ENCODE results near the gene GLS.
"Not testable (repeated sequence)": the region's sequence is repeated elsewhere in the genome, so short reads cannot be mapped to it uniquely, and the experiment has no call there.

GLS gene

DNA sequence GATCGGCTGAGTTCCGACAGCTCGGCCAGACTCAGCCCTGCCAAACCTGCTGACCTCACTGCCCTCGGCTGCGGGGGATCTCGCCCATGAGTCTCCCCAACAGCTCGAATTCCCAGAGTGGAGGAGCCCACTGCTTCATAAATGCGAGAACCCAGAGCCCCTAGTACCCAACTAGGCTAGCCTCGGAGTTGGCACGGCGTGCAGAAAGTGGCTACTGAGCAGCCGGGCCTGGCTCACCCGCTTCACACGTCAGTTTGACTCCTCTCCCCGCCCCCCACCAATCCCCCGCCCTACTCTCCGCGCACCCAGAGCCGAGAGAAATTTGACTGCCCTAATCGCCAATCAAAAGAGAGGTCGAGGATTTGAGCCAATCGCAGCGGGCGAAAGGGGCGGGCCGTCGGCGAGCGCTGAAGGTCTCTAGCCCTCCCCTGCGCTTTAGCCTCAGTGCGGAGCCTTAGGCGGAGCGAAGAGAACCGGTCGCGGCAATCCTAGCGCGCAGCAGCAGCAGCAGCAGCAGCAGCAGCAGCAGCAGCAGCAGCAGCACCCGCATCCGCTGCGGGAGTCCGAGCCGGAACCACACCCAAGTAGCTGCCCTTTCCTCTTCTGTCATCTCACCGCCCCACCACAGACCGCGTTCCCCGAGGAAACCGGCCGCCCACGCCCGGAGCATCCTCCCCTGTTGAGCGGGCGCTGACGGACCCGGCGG is at the start of gene GLS:
GLS (plus strand) TSS at position 444 of the 706 bp plus-strand sequence. CDS start 264 bp downstream, outside the sequence.
- peak; percentile 92 to 96 (median 94) for DNase-seq (ENCODE audit: low read depth in 3 of 3)

DNA sequence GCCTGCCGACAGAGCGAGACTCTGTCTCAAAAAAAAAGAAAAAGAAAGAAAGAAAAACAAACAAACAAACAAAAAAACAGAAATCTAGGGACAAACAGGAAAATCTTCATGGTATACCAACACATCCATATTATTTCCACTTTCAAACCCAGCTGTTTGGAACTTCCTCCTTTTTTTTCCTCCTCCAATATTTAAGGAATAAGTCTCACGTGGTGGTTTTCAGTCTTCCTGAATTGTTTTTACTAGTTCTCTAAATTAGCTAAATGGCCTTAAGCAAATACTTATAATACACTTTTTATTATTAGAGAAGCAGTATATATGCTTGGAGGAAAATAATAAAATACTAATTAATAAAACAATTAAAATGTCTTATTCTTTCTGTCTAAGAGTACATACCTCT is 48.7 kb upstream of the GLS start:
- no peak for DNase-seq (ENCODE audit: low read depth in 3 of 3)

DNA sequence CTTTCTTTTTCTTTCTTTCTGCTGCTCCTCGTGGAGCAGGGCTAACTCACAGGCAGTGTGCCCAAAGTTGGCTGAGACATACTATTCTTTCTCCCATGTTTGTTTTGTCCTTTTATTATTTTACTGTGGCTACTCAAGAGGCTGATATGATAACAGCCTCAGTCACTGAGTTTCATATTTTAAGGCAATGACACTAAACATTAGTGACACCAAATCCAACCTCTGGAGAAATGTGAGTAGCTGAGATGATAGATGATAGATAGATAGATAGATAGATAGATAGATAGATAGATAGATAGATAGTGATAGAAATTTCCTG is 45.8 kb upstream of the GLS start:
- DNase-seq (ENCODE audit: low read depth in 3 of 3) = no peak

DNA sequence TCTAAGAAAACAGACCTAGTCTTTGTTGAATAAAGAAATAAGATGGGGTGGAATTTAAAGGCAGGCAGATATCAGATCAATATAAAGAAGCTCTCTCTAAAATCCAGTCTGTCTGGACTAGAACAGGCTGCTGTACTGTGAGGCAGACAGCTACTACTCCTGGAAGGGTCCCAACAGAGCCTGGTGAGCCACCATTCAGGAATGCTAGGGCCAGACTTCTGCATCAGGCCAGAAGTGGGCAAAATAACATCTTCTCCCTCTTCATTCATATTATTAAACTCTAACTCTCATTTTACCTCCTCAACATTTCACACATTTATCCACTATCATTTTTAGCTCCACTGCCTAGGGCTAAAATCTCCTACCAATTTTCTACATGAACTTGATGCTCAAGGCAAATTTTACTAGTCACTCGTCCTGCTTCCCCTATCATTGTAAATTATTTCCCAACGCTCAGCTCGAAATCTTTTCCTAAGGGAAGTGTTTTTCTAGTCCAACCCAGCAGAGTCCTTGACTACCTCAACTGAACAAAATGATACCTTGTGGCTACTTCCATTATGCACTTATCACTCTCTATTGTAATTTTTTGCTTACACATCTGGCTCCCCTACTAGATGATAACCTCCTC is 45.2 kb upstream of the GLS start:
- no peak for DNase-seq (ENCODE audit: low read depth in 3 of 3)

DNA sequence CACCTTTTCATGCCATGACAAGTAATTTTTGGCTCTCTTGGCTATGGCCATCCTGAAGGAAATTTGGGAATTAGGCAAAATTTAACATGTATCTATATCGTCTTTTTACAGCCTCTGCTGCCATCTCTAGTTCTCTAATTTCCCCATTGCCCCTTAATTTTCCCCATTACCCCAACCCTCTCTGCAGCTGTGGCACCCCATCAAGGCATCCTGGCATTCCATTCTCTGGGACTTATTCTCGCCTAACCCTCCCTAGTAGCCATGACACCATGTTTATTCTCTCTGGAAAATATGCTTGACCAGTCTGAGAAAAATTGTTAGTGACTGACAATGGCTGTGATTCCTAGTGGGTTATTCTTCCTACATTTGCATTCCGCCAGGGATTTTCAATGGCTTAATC is 43.9 kb upstream of the GLS start:
- no peak for DNase-seq (ENCODE audit: low read depth in 3 of 3)

DNA sequence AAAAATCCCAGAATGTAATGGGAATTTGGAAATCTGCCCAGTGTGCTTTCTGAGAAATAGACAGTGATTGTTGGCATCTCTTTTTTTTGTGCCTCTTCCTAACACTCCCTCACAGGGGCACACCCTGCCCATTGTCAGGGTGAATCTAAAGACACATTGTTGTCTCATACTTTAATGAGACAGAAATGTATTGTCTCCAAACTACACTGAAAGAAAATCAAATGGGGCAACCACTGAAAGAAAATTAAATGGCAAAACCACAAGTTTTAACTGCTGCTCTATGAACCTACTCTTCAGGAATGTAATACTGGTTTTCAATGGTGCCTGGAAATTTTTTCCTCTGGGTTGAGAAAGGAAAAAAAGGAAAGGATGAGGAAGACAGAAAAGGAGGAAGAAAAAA is 43.2 kb upstream of the GLS start:
- DNase-seq (ENCODE audit: low read depth in 3 of 3) = no peak

DNA sequence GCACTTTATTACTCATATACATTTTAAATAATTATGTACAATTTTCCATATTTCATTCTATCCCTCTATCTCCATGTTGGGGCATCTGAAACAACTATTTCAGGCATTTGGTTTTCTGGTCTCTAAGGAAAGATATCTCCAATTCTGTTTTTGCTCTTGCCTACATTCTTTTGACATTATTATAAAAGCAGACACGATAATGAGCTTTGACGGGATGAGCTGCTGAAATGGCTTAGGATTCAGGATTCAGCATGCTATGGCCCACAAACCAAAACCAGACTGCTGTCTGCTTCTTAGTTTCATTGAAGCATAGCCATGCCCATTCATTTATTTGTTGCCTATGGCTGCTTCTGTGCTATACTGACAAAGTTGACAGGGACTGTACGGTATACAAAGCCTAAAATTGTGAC is 42.7 kb upstream of the GLS start:
- no peak for DNase-seq (ENCODE audit: low read depth in 3 of 3)

DNA sequence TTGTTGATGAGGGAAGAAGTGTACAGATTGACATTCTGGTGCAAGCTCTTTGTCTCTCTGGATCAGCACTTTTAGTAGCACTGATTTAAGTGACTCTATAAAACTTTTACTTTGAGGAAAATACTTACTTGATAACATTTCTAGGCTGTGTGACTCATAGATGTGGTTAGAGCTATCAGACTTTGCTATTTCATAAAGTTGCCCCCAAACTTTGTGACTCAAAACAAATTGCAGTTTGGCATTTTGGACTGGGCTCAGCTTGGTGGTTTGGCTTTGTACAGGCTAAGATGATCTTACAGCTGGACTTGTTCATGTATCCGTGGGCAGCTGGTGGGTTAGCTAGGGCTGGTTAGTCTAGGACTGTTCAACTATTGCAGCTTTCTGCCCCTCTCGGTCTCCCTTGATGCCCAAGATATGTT is 42.1 kb upstream of the GLS start:
- peak in 1 of 3 experiments; percentile 5 for DNase-seq (ENCODE audit: low read depth in 3 of 3)

DNA sequence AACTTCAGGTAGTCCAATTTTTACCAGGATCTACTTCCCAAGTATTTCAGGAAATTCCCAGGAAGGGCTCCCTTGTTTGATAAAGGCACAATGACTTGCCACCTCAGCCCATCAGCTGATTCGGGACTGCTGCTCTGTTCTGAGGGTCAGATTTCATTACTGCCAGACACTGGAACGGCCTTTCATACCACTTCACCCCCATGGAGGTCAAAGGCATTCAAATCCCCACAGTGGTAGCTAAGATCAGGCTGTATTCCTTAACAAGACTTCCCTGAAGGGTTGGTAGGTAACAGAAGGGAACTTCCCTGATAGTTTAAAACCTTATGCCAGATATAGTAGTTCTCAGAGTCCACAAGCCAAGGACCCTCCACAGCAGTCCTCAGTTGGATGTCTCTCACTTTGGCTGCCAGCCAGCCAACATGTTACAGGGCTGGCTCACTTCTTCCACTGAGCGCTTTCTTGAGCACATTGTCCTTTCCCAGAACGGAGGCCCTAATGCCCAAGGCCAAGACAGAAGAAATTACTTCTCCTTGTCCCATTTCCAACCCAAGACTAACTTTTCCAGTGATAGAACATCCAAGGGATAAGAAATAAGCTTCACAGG is 40.0 kb upstream of the GLS start:
- DNase-seq (ENCODE audit: low read depth in 3 of 3) = no peak

DNA sequence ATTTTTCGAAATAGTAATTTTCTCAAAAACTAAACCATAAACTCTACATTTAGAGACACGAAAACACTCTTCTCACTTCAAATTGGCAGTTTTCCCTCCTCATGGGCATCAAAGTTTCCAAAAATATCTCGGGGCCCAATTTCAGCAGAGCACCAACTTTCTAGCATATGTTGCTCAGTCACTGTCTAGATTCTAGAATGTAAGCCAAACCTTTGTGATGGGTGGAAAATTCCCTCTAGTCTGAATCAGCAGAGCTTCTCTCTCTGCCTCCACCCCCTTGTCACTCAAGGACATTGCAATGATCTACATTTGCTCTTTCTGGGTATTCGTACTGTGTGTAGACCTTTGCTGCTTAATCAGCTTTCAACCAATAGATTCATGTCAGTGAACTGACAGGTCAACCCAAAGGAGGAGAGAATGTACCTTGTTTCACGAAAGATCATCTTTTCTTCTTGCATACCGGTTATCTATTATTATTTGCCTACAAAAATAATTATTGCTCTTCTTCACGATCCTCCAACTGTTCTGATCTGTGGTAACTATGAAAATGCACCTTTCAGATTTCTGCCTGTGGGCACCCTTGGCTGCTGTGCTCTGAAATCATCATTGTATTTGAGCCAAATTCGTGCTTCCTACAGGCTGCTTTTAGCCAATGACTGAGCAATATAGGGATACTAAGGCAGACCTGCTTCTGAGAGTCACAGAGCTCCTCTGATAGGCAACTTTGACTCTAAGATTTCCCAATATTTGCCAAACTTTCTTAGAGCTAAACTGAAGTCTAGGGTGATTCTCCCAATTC is 38.7 kb upstream of the GLS start:
- no peak for DNase-seq (ENCODE audit: low read depth in 3 of 3)

DNA sequence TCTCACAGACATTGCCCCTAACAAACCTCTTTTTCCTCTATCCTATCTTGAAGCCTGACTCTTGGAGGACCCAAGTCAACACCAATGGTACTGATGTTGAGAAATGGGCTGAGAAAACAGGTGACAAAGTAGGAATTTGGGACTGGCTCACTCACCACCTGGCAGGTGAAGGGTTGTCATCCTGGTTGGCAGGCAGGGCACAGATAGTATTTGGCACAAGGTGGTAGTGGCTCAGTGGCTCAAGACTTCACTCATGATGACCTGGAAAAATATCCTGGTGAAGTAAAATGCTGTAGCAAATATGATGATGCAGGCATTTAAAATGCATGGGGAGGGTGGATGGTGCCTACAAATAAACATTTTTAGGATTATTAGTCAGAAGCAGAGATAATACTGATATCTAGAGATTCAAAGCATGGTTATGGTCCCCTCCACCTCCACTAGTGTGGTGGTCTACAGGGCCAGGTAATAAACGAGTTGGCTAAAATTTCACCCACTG is 38.0 kb upstream of the GLS start:
- DNase-seq (ENCODE audit: low read depth in 3 of 3) = no peak

DNA sequence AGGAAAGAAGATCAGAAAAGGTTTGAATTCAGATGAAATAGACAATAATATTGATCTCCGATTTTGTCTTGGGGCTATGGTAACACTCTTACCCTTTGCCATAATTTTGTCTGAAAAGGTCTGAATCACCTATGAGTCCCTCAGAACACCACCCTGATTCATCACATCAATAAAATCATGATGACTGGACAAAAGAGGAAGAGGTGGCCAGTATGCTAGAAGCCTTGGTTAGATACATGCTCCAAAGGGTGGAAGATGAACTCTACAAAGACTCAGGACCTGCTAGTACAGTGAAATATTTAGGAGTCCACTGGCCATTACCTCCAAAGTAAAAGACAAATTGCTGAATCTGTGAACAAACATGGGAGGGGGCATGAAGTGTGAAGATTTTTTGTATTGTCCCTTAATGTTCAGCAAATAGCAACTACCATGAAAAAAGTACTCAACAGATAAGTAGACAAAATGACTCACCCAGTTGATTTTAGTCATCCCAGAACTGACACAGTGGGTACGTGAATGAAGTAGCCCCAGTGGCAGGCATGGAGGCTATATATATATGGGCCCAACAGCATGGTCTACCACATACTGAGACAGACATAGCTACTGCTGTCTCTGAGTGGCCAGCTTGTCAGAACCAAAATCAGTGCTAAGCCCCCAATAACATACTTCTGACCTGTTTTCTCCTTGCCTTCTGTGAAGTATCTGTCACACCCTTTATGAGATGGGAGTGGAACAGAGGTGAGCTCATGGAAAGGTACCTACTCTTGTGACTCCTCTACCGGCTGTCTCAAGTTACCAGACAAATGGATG is 36.5 kb upstream of the GLS start:
- DNase-seq (ENCODE audit: low read depth in 3 of 3) = peak; percentile 11 to 45 (median 43)

DNA sequence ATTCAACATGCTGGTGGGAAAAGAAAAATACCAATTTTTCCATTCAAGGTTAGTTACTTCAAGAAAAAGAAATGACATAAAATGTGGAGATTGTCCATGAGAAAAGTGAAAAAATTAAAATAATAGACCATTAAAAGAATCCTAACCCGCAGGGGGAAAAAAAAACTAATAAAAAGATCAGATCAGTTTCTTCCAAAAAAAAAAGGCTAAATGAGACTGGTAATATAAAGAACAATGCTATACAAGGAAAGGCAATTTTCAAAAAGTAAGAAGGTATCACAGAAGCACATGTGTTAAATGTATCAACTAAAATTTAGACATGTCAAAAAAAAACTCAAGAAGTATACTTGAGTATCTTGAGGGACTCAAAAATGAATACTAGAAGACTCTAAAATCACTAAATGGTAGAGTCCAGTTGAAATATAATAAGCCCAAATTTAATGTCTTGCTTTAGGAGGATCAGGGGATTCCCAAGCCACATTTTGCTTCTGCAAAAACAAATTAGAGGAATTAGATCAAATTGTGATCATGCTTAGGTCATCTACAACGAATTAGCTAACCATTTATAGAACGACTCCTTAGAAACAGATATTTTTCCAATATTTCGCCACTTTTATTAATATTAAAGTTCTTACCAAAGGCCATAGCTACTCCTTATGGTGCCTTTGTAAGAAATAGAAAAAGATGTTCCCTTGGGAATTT is 35.8 kb upstream of the GLS start:
- no peak for DNase-seq (ENCODE audit: low read depth in 3 of 3)

DNA sequence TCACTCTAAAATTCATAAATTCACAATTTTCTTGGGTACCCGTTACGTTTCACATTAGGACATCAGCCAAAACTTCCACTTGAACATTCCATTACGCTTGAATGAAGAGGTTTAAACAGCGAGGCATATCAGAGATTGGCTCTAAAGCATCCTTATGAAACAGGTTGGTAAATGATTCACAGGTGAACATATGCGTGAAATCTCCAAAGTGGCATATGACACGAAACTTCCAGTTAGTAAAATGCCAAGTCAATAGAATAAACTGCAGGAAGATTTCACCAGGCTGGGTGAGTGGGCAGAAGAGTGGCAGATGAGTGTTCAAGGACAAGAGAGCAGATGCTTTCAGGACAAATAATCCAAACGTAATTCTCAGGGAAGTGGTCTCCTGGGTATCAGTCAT is 33.9 kb upstream of the GLS start:
- DNase-seq (ENCODE audit: low read depth in 3 of 3) = no peak

DNA sequence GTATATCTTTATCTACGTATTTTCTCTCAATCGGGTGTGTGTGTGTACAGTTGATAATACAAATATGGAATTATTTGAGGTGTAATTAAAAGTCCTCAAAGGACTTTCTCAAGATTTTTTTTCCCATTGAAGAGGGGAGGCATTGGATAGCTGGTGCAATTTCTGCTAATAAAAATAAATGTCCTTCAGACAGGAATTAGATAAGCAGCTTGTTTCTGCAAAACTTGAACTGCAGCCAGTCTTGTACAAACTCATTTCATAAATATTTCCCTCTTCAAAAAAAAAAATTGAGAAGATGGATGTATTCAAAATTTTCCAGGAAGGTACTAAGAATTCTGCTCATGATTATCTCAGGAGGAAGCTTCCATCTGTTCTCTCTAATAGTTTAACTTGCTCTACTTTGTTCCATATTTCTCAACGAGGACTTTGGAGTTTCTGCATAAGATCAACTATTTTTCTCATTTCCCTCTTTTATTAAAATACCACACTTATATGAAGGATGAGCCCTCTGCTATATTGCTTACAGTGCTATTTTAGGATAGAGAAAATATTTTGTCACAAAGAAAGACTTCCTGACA is 33.0 kb upstream of the GLS start:
- no peak for DNase-seq (ENCODE audit: low read depth in 3 of 3)

DNA sequence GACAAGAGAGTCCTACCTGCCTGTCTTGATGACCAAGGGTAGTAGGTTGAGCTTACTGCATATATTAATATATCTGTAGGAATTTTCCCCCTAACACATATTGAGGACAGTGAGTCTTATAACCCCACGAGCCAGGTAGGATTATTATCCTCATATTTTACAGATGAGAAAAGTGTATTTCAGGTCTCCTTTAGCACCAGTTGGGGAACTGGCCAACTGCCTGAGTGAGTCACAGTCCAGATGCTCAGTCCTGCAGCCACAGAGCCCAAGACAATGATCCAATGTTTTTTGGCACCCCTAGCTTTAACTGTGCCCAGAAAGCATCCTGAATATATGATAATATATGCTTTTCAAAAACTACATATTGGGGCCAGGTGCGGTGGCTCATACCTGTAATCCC is 30.8 kb upstream of the GLS start:
- DNase-seq (ENCODE audit: low read depth in 3 of 3) = no peak

DNA sequence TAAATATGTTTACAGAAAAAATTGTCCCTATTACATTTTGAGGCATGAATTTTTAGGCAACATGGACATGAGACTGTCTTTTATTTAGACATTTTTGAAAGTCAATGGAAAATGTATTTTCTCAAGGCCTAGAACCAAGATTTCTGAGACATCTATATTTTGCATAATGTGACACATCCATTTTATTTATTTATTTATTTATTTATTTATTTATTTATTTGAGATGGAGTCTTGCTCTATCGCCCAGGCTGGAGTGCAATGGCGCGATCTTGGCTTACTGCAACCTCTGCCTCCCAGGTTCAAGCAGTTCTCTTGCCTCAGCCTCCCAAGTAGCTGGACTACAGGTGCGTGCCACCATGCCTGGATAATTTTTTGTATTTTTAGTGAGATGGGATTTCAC is 27.6 kb upstream of the GLS start:
- DNase-seq (ENCODE audit: low read depth in 3 of 3) = not testable (repeated sequence)

DNA sequence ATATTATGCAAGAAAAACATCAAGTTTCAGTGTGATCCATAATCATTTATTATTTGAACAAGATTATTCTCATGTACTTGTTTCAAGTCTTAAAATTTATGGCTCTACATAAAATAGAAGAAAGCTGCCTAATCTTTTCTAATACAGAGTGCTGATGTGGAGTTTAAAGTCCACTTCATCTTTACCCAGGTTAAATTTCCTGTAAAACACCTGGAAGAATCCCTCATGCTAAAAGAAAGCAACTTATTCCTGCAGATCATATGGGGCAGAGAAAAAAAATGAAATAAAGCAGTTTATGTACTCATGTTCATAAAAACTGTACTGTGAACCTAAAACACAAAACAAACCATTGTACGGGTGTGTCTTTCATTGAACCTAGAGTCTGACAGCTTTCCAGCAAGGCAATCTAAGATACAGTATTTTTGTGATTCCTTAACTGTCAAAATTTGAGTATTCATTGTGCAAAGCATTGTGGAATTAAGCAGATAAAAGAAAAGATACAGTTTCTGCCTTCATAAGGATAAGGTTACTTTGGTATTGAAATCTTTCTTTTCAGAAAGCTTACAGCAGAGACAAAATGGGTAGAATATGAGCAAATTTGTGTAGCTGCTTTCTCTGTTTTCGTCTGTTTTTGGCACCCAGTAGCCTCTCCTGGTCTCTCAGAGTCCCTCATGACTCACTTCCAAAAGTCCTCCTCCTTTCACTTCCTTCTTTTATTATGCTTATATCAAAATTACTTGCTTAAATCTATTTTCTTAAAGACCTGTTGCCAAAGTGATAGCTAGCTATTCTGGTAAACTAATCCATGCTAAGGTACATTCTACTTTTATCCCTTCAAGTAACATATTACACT is 26.9 kb upstream of the GLS start:
- DNase-seq (ENCODE audit: low read depth in 3 of 3) = no peak

DNA sequence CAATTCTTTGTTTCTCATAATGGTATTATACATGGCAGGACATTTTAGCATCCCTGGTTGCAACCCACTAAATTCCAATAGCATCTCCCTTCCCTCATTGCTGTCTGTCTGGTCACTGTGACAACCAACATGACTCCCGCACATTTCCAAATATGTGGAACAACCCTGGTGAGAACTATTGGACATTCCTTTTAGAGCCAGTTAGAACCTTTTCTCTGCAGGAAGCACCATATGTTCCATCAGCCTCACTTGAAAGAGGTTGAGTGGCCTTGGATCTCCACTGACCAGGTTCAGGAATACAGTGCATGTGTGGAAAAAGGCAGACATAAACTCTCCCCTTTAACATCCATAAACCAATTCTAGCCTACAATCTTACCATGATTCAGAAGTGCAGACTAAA is 25.9 kb upstream of the GLS start:
- DNase-seq (ENCODE audit: low read depth in 3 of 3) = no peak

DNA sequence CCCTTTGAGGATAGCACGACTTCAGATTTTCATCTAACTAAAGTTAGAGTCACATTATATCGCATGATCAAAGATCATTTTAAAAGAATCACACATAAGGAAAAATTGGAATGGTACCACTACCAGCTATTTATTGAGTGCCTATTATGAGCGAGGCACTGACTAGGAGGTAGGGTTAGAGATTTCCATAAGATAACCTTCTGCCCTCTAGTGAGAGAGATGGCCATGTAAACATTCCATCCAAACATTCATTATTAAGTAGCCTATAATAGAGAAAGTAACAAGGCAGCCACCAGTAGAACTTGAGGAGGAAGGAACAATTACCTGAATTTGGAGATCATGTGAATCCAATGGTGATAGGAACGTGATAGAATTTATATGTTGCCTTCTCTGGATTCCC is 25.4 kb upstream of the GLS start:
- no peak for DNase-seq (ENCODE audit: low read depth in 3 of 3)
